HepG2 (cell line): ENCODE measurements around the gene CHM.

Experiments used
- ATF5 ChIP-seq: sonication (generic); formaldehyde crosslinking; IDR thresholded peaks from 2 replicates; pipeline ENCODE4 v1.4.0; 2020; ENCODE audit warnings: mild to moderate bottlenecking, low read depth, missing genetic modification reagents
- CHCHD3 ChIP-seq: sonication (generic); formaldehyde crosslinking; IDR thresholded peaks from 2 replicates; pipeline ENCODE4 v1.8.0; 2022; ENCODE audit warnings: mild to moderate bottlenecking, missing genetic modification reagents, moderate library complexity
- CTCF ChIP-seq: sonication (generic); formaldehyde crosslinking; IDR thresholded peaks from 2 replicates; pipeline ENCODE4 v1.5.0; 2020; ENCODE audit warnings: mild to moderate bottlenecking, missing genetic modification reagents, moderate library complexity
- MYNN ChIP-seq: sonication (generic); formaldehyde crosslinking; IDR thresholded peaks from 2 replicates; pipeline ENCODE4 v1.4.0; 2020; ENCODE audit warnings: mild to moderate bottlenecking, low read depth, missing genetic modification reagents
- NR2C2 ChIP-seq: sonication (generic); formaldehyde crosslinking; IDR thresholded peaks from 2 replicates; pipeline ENCODE4 v1.4.0; 2020; ENCODE audit warnings: missing genetic modification reagents, mild to moderate bottlenecking, moderate library complexity, borderline replicate concordance
- NRL ChIP-seq: sonication (generic); formaldehyde crosslinking; IDR thresholded peaks from 2 replicates; pipeline ENCODE4 v1.5.0; 2020; ENCODE audit warnings: missing genetic modification reagents, mild to moderate bottlenecking, moderate library complexity, borderline replicate concordance
- POLR2A ChIP-seq, 2 experiments: IDR thresholded peaks; 2 replicates each; pipeline ENCODE4 v1.6.1; 2011; ENCODE audit warnings: low read depth in 2 of 2, low read length in 2 of 2, mild to moderate bottlenecking in 1 of 2, moderate library complexity in 1 of 2; ENCODE audit not compliant: insufficient read depth in 1 of 2
- RAD51 ChIP-seq: fragments of 450-650 bp; IDR thresholded peaks from 2 replicates; pipeline ENCODE4 v1.6.1; 2016; ENCODE audit warnings: borderline replicate concordance
- SAFB2 ChIP-seq: sonication (generic); formaldehyde crosslinking; IDR thresholded peaks from 2 replicates; pipeline ENCODE4 v1.5.1; 2020; ENCODE audit warnings: missing genetic modification reagents, low read depth, mild to moderate bottlenecking, borderline replicate concordance
- SUZ12 ChIP-seq: fragments of 150-350 bp; IDR thresholded peaks from 2 replicates; pipeline ENCODE4 v1.6.1; 2014; ENCODE audit warnings: low read depth, low read length
- TP53 ChIP-seq: sonication (generic); formaldehyde crosslinking; conservative IDR thresholded peaks from 2 replicates; pipeline ENCODE4 v1.4.0; 2020; ENCODE audit warnings: missing genetic modification reagents
- ZC3H4 ChIP-seq: sonication (generic); formaldehyde crosslinking; IDR thresholded peaks from 2 replicates; pipeline ENCODE4 v1.4.0; 2020; ENCODE audit warnings: missing genetic modification reagents, borderline replicate concordance
- ZNF142 ChIP-seq: sonication (generic); formaldehyde crosslinking; IDR thresholded peaks from 2 replicates; pipeline ENCODE4 v1.4.0; 2020; ENCODE audit warnings: missing genetic modification reagents
- ZNF800 ChIP-seq: sonication (generic); formaldehyde crosslinking; IDR thresholded peaks from 2 replicates; pipeline ENCODE4 v1.4.0; 2020; ENCODE audit warnings: missing genetic modification reagents

GRCh38 chrX:85927740-85928139, 119.6 kb downstream of the CHM start:
- TF ChIP-seq MYNN (CRISPR knock-in tag), result no peak
- TF ChIP-seq NRL (CRISPR knock-in tag), result no peak
- no peak for TF ChIP-seq SUZ12
- no peak for TF ChIP-seq TP53 (CRISPR knock-in tag)
- no peak for TF ChIP-seq POLR2A (IDR thresholded peaks at IDR 0.05; ENCODE audit: insufficient read depth in 1 of 2, low read depth in 2 of 2, low read length in 2 of 2)
- no peak for TF ChIP-seq SAFB2 (CRISPR knock-in tag)
- no peak for TF ChIP-seq RAD51
- no peak for TF ChIP-seq ZNF142 (CRISPR knock-in tag)
- no peak for TF ChIP-seq ZNF800 (CRISPR knock-in tag)
- no peak for TF ChIP-seq CTCF (CRISPR knock-in tag)
- TF ChIP-seq NR2C2 (CRISPR knock-in tag), result no peak
- no peak for TF ChIP-seq ATF5 (CRISPR knock-in tag)
- no peak for TF ChIP-seq ZC3H4
- TF ChIP-seq CHCHD3 (CRISPR knock-in tag), result no peak
